ENCODE data around the gene ZFP30.

ZFP30 gene

GRCh38 chr19:37655301-37655688 is at the start of gene ZFP30:
Gene ZFP30 (minus strand): TSS chr19:37655465. CDS start chr19:37647822, 7,643 bp downstream.
- DNase-seq (ENCODE audit: low spot score): peak; percentile 91
- no peak for TF ChIP-seq CTCF (IDR thresholded peaks at IDR 0.05)

GRCh38 chr19:37699057-37699456 is 43.8 kb upstream of the ZFP30 start:
- DNase-seq (ENCODE audit: low spot score): no peak
- TF ChIP-seq CTCF (IDR thresholded peaks at IDR 0.05): no peak
- H3K4me3 ChIP-seq: no peak overlapping the region
- H3K27ac ChIP-seq: no peak overlapping the region

More at GRCh38 chr19:37655301-37655688, at the start of gene ZFP30:
- peak within 1 kb of the TSS; percentile 72 for H3K4me3 ChIP-seq
- peak within 1 kb of the TSS; percentile 76 to 93 for H3K27ac ChIP-seq

GRCh38 chr19:37698216-37698615 is 43.0 kb upstream of the ZFP30 start:
- Histone ChIP-seq H3K27ac (no peak overlapping the region), H3K4me3 (no peak overlapping the region)
- no peak for TF ChIP-seq CTCF (IDR thresholded peaks at IDR 0.05)
- DNase-seq (ENCODE audit: low spot score): no peak

- DNase-seq (ENCODE audit: low spot score): no peak
- TF ChIP-seq CTCF (IDR thresholded peaks at IDR 0.05): no peak
- Histone ChIP-seq H3K27ac (no peak overlapping the region), H3K4me3 (no peak overlapping the region)
These were observed 40.1 kb upstream of the ZFP30 start for GRCh38 chr19:37695144-37695899.

- Histone ChIP-seq H3K27ac (no peak overlapping the region), H3K4me3 (peak overlapping the region; percentile 89)
- no peak for DNase-seq (ENCODE audit: low spot score)
- TF ChIP-seq CTCF (IDR thresholded peaks at IDR 0.05): no peak
These were observed 37.8 kb upstream of the ZFP30 start for GRCh38 chr19:37692956-37693620.

GRCh38 chr19:37691881-37692504 is 36.7 kb upstream of the ZFP30 start:
- peak; percentile 89 for DNase-seq (ENCODE audit: low spot score)
- TF ChIP-seq CTCF (IDR thresholded peaks at IDR 0.05): no peak
- H3K4me3 ChIP-seq: peak overlapping the region; percentile 89
- peak overlapping the region; percentile 78 to 89 for H3K27ac ChIP-seq
